GM21526 (cell line): ENCODE data around the gene EPHA4.

Experiments used
- ATAC-seq: cut with Tn5 transposase; IDR thresholded peaks from one replicate; pipeline ENCODE4 v1.9.1; 2021; ENCODE audit warnings: moderate library complexity; ENCODE audit not compliant: unreplicated experiment, low FRiP score

Gene EPHA4

DNA sequence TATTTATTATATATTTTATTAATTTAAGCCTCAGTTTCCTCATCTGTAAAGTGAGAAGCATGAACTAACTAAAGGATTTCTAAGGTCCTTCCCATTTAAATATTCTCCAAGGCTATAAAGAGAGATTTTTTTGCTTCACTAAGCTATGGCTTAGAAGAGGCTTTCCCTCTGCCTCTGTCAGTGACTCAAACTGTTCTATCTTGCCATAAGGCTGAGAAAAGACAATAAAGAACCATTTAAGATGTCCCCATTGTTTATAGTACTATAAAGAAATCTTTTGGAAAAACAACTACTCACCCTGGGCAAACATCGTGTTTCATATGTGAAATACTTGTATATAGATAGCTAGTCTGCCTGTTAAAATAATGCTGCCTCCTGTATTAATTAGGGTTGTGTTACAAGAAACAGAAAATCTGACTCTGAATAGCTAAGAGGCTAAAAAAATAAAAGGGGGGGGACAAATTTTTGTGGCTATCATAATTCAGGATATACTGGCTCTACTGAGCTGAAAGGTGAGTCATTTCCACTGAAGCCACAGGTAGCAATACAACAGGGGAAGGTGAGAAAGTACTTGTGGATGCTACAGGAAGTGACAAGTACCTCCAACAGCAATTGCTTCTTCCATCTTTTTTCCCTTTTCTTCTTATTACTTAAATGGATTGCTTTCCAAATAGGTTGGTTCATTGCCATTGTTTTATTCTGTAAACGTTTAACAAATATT is 25.4 kb downstream of the EPHA4 start:
- ATAC-seq: no peak

GRCh38 chr2:221541131-221541735 is 30.9 kb downstream of the EPHA4 start:
- ATAC-seq: no peak

DNA sequence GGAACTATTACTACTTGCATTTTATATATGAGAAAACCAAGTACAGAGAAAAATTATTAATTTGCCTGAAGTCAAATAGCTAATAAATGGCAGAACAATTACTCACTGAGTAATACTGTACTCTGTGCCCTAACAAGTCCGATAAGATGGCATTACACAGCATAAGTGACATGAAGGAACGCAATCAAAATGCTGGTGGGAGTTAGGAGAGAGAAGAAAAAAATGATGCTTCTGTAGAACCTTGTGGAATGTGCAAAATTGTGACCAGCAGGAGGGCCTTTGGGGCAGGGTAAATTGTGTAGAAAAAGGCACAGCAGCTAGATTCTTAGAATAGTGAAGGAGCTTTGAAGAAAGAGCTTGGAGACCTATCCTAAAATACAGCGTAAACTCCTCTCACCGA is 32.9 kb downstream of the EPHA4 start:
- no peak for ATAC-seq

DNA sequence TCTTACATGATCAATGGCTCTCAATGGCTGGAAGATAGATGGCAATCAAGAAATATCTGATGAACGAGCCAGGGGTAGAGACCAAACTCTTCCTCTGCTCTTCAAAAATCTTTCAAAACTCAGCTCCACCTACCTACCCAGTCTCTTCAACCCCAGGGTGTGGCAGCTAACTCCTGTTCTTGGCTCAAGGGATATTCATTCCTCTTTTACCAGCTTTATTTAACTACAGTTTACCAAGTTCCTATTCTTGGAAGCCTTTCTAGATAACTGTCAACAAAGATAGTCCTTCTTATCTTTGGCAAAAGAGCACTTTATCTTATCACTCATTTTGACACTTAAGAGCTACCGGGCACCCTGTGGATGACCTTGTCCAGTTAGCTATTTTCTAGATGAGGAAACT is 36.3 kb downstream of the EPHA4 start:
- ATAC-seq: no peak

DNA sequence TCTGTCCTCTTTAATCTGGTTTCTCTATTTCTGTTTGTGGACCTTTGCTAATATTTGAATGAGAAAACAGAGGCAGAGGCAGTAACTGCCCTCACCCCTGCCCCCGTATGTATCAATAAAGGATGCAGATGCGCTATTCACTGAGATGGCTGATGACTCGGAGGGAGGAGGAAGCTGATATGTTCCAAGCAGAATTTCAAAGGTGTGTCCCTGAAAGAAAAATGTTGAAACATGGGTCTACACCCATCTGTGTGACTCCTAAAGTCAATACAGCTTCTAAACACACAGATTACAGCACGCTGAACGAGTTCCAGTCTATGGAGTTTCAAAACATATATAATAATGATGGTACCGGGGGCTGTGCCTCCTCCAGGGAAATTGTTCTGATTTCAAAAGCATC is 38.8 kb downstream of the EPHA4 start:
- no peak for ATAC-seq

DNA sequence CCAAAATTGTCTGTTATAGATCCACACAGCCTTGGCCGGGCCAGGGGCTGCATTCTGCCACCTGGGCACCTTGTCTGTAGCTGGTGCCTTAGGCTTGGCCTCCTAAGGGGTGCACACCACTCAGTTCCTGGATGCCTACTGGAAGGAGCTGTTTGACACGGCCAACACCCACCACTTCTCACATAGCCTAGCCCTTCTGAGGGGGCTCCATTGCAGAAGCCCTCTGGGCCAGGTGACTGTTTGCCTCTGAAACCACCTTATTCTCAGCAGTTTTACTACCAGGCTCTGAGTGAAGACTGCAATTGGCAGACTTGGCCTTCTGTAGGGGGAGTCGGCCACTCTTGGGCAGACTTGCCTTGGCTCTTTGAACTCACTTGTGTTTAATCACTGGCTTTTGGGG is 39.5 kb downstream of the EPHA4 start:
- no peak for ATAC-seq

DNA sequence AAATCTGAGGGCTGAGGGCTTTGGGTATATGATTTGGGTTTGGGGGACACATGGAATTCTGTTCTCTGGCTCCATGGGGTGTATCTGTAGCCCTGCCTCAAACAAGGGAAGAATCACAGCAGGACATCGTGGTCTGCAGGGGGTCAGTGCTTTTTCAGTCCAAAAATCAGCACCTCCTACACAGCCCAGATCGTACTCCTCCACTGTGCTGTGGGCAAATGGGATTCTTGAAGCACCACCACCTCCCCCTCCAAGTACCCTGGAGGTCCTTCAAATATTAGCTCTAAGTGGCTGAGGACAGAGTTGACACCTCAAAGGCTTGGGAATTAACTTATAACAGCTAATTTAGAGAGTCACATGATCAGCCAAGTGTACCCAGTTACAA is 41.5 kb downstream of the EPHA4 start:
- no peak for ATAC-seq

DNA sequence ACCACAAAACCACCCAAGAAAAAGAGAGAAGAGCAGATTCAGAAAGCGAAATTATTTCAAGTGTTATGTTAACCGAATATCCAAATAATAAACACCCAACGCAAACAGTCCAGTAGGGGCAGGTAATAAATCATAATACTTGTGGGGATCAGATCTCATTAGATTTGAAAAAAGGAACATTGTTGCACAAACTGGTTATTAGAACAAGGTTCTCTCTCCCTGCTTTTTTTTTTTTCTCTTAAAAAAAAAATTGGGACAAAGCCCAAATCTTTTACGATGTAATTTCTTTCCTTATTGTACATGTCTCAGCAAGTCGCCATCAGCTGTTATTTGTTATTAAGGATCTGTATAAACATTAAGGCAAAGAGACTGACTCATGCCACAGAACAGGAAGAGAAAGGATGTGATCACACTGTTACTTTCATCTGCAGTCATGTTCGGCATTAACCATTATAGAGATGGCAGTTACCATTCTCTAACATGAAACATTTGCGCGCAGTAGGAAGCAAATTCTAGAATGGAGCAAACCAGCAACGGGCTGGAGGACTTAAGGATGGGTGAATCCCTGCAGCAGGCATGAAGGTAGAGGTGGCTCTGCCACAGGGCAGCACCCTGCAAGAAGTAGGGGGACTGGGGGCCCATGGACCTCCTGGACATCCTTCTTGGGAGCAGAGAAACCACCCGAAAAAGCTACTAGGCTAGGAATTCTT is 42.0 kb downstream of the EPHA4 start:
- no peak for ATAC-seq

DNA sequence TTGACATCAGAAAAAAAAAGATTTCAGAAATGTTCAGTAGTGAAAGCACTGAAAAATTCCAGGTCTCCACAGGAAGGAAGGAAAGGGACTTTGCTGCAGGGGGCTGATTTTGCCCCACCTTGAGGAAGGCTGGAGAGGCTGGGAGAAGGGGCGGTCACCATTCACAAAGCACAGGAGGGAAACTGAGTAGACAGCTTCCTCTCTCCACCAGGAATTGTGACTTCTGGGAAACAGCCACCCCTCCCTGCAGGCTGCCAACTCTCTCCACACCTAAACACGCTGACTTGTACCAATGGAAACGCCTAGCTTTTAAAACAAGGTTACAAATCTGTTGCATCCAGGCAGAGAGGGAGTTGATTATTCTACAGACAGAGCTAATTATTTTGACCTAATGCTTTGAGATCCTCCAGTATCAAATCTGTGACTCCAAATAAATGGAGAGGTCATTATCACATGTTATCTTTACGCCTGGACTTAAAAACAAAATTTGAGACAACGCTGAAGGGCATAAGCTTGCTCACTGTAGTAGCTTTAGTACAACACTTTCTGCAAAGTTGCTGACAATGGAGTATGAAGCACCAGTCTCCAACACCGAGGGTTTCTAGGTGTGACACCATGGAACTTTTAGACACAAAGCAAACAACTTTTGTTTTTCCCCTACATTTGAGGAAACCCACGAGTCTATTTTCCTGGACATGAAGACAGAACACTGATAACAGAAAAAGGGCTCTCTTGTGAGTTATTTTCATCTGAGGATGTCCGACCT is 42.7 kb downstream of the EPHA4 start:
- no peak for ATAC-seq

GRCh38 chr2:221527776-221528309 is 44.3 kb downstream of the EPHA4 start:
- no peak for ATAC-seq

- ATAC-seq: no peak
Measured at GRCh38 chr2:221524158-221524557, 47.9 kb downstream of the EPHA4 start.

- ATAC-seq: no peak
Measured at GRCh38 chr2:221521233-221521845, 50.8 kb downstream of the EPHA4 start.

DNA sequence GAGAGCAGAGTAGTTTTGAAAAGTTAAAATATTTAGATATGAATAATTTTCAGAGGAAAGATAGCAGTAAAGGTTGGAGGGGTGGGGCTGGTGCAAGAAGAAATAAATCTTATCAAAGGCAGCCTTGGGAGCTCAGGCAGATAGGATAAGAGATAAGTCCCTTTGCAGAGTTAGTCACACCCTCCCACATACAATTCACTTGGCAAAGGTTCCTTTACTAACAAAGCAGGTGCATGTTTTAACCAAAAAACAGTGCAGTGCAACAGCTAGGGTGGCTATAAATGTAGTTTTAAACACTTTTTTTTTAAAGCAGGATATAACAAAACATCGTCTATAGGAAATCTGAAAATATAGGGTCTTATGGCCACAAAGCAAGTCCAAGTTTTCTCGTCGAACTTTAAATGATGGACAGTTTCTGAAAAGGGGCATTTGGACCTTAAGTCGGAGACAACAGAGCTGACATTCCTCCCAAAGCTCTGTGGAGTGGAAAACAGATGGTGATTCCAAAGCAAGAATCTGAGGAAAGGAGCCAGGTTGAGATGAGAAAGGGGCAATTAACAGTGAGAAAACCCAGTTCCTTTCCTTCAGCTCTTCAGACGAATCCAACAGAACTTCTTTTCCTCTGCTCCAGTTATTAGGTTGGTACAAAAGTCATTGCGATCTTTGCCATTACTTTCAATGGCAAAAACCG is 53.0 kb downstream of the EPHA4 start:
- ATAC-seq: no peak

DNA sequence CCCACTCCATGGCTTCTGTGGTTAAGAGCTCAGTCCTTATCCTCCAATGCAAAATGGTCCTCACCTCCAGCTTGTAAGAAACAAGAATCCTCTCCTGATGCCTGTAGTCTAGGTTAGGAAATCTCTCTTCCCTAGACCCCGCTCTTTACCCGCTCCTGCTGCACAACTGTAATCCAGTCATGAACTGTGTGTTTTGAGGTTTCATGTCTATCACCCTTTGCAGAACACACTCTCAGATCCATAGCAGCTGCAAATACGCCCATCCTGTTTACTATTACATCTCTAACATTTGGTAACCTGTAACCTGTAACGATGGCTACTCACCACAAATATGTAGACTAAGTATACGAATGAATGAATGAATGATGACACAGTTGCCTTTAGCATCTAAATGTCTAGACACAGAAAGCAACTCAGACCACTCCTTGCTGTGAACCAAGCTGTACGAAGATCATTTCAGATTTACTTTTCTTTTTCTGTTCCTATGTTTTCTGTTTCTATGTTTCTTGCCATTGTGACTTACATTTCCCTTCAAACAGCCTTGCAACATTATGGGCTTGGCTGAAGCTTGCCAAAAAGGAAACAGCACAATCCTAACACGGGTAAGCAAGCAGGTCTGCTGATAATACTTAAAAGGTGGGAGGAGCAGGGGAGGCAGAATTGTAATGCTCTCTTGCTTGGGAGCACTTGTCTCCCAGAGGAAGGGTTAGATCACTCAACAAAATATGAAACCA is 53.7 kb downstream of the EPHA4 start:
- peak; percentile 72 for ATAC-seq

- ATAC-seq: peak; percentile 96
Measured at GRCh38 chr2:221517696-221518151, 54.4 kb downstream of the EPHA4 start.

DNA sequence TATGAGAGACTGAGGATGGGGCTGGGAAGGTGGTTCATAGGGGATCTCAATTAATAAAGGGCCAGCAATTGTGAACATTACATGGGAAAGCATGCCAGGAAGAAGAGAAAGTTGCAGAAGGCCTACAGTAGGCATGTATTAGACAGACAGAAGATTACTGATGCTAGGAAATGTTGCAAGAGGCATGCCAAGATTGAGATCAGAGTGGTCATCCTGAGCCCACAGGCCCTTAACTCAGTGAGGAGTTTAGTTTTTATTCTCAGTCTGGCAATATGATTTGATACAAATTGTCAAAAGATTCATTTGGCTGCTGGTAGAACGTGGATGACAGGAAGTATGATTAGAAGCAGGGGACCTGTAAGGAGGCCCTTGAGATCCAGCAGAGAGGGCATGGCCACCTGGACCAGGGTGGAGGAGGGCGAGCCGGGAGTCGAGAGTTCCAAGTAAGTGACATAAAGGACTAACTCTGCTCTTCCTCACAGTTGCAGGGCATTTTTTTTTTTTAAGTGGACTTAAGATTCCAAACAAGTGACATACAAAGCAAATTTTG is 54.9 kb downstream of the EPHA4 start:
- no peak for ATAC-seq

DNA sequence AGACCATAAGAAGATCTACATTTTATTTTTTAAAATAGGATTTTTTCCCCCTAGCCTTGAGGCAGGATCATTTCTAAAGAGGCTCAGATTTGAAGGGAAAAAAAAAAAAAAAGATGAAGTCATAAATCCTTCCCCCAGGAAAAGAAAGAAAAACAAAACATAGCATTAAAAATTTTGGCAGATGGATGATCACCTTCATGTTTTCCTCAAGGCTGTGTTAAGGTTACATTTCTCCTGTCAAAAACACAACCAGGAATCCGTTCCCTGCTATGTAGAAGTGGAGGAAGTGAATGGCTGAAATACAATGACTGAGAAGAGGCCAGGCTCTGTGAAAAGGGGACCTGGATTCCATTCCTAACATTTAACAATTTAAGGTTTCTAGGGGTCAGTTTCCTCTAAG is 56.2 kb downstream of the EPHA4 start:
- no peak for ATAC-seq

- ATAC-seq: no peak
Measured at GRCh38 chr2:221514305-221515040, 57.6 kb downstream of the EPHA4 start.
